ENCODE measurements around the gene CELF2. TPM values are rescaled to one million over a fixed set of nuclear protein-coding genes. Genes with fewer than 3 reads are reported as not detected.

CELF2 gene
- total RNA-seq, 1 donor from 2014 or later: 31.6 TPM

- DNase-seq (ENCODE audit: low spot score): no peak
- H3K79me2 ChIP-seq (ENCODE audit: low read depth): no peaks in the 10 kb centered on the region
- no peaks in the 10 kb centered on the region for H3K27me3 ChIP-seq
- H3K27me3 Mint-ChIP-seq (ENCODE audit: insufficient read depth, low read depth): peaks cover 4% of the 10 kb centered on the region
- no peak for TF ChIP-seq EZH2phosphoT487 (IDR thresholded peaks at IDR 0.05)
- TF ChIP-seq CTCF (IDR thresholded peaks at IDR 0.05): no peak
- no peak for TF ChIP-seq EZH2 (IDR thresholded peaks at IDR 0.05)
- H4K20me1 ChIP-seq (ENCODE audit: low read depth): no peaks in the 10 kb centered on the region
- peaks cover 11% of the 10 kb centered on the region for H3K4me1 Mint-ChIP-seq
- H3K4me3 ChIP-seq: no peak overlapping the region
- H3K36me3 ChIP-seq: no peaks in the 10 kb centered on the region
- no peaks in the 10 kb centered on the region for H3K36me3 Mint-ChIP-seq
- no peak overlapping the region for H2AFZ ChIP-seq (replicated peaks)
- no peaks in the 10 kb centered on the region for H3F3A ChIP-seq (ENCODE audit: low read depth)
- H3K27ac ChIP-seq: no peak overlapping the region
- H3K9me3 ChIP-seq (ENCODE audit: low read depth): no peaks in the 10 kb centered on the region
- no peaks in the 10 kb centered on the region for H3K9me3 Mint-ChIP-seq
- H3K27ac Mint-ChIP-seq: no peak overlapping the region
- H3K9ac ChIP-seq: no peak overlapping the region
- H3K4me2 ChIP-seq: no peak overlapping the region
- no peak overlapping the region for H3K4me3 Mint-ChIP-seq
- H3K4me1 ChIP-seq: peaks cover 6% of the 10 kb centered on the region
Observed at GRCh38 chr10:11381023-11381422, 363.4 kb downstream of the CELF2 start.

GRCh38 chr10:11381511-11381910 is 363.8 kb downstream of the CELF2 start:
- Mint-ChIP-seq H3K4me1 (peaks cover 16% of the 10 kb centered on the region), H3K36me3 (no peaks in the 10 kb centered on the region), H3K9me3 (no peaks in the 10 kb centered on the region), H3K27me3 (ENCODE audit: insufficient read depth, low read depth) (peaks cover 4% of the 10 kb centered on the region), H3K27ac (no peak overlapping the region), H3K4me3 (no peak overlapping the region)
- H3K27me3 ChIP-seq: no peaks in the 10 kb centered on the region
- H3K4me1 ChIP-seq: peaks cover 10% of the 10 kb centered on the region
- TF ChIP-seq CTCF (IDR thresholded peaks at IDR 0.05) (no peak), EZH2 (IDR thresholded peaks at IDR 0.05) (no peak), EZH2phosphoT487 (IDR thresholded peaks at IDR 0.05) (no peak)
- no peaks in the 10 kb centered on the region for H3F3A ChIP-seq (ENCODE audit: low read depth)
- H2AFZ ChIP-seq (replicated peaks): no peak overlapping the region
- H3K27ac ChIP-seq: no peak overlapping the region
- no peak overlapping the region for H3K9ac ChIP-seq
- no peaks in the 10 kb centered on the region for H3K36me3 ChIP-seq
- H3K4me2 ChIP-seq: no peak overlapping the region
- no peak for DNase-seq (ENCODE audit: low spot score)
- H3K79me2 ChIP-seq (ENCODE audit: low read depth): no peaks in the 10 kb centered on the region
- no peaks in the 10 kb centered on the region for H4K20me1 ChIP-seq (ENCODE audit: low read depth)
- no peaks in the 10 kb centered on the region for H3K9me3 ChIP-seq (ENCODE audit: low read depth)
- H3K4me3 ChIP-seq: no peak overlapping the region

GRCh38 chr10:11382187-11382586 is 364.5 kb downstream of the CELF2 start:
- Mint-ChIP-seq H3K4me3 (no peak overlapping the region), H3K27me3 (ENCODE audit: insufficient read depth, low read depth) (peaks cover 7% of the 10 kb centered on the region), H3K4me1 (peaks cover 21% of the 10 kb centered on the region), H3K36me3 (no peaks in the 10 kb centered on the region), H3K27ac (peak overlapping the region; percentile 66), H3K9me3 (no peaks in the 10 kb centered on the region)
- Histone ChIP-seq H3F3A (ENCODE audit: low read depth) (no peaks in the 10 kb centered on the region), H3K4me3 (no peak overlapping the region), H4K20me1 (ENCODE audit: low read depth) (no peaks in the 10 kb centered on the region), H3K9ac (no peak overlapping the region), H3K4me1 (peaks cover 10% of the 10 kb centered on the region), H3K79me2 (ENCODE audit: low read depth) (no peaks in the 10 kb centered on the region), H3K27me3 (no peaks in the 10 kb centered on the region), H3K9me3 (ENCODE audit: low read depth) (no peaks in the 10 kb centered on the region), H3K27ac (no peak overlapping the region), H3K4me2 (no peak overlapping the region), H3K36me3 (no peaks in the 10 kb centered on the region), H2AFZ (replicated peaks) (no peak overlapping the region)
- no peak for TF ChIP-seq CTCF (IDR thresholded peaks at IDR 0.05)
- no peak for TF ChIP-seq EZH2phosphoT487 (IDR thresholded peaks at IDR 0.05)
- TF ChIP-seq EZH2 (IDR thresholded peaks at IDR 0.05): no peak
- DNase-seq (ENCODE audit: low spot score): no peak
